Transverse colon (tissue), 3 donors: ENCODE data around the gene KRI1.

ENCODE experiments used
- POLR2A ChIP-seq: fragments of 450-650 bp; IDR thresholded peaks from one replicate; pipeline ENCODE4 v1.6.1; 2016; ENCODE audit warnings: antibody characterized with exemption, mild to moderate bottlenecking, moderate library complexity
- TF ChIP-seq, protein P1 (sequence below), 5 experiments: fragments of 200-600 bp in 3 of 5; fragments of 450-650 bp in 2 of 5; sonication (generic) in 3 of 5; IDR thresholded peaks; 1 replicate in 2 of 5; 2 replicates in 3 of 5; pipeline ENCODE4 v1.5.1; 2016 to 2017; ENCODE audit warnings: antibody characterized with exemption in 5 of 5, inconsistent platforms in 3 of 5, mild to moderate bottlenecking in 2 of 5, moderate library complexity in 1 of 5

DNA sequence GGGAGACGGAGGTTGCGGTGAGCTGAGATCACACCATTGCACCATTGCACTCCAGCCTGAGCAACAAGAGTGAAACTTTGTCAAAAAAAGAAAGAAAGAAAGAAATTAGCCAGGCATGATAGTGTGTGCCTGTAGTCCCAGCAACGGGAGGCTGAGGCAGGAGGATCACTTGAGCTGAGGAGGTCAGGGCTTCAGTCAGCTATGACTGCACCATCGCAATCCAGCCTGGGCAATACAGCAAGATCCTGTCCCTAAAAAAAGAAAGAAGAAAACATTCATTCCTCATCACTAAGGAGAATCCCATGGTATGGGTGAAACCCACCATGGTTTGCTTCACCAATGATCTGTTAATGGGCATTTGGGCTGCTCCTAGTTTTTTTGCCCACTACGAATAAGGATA, 34.3 kb upstream of the KRI1 start:
- TF ChIP-seq POLR2A, result no peak
- TF ChIP-seq, protein P1, sequence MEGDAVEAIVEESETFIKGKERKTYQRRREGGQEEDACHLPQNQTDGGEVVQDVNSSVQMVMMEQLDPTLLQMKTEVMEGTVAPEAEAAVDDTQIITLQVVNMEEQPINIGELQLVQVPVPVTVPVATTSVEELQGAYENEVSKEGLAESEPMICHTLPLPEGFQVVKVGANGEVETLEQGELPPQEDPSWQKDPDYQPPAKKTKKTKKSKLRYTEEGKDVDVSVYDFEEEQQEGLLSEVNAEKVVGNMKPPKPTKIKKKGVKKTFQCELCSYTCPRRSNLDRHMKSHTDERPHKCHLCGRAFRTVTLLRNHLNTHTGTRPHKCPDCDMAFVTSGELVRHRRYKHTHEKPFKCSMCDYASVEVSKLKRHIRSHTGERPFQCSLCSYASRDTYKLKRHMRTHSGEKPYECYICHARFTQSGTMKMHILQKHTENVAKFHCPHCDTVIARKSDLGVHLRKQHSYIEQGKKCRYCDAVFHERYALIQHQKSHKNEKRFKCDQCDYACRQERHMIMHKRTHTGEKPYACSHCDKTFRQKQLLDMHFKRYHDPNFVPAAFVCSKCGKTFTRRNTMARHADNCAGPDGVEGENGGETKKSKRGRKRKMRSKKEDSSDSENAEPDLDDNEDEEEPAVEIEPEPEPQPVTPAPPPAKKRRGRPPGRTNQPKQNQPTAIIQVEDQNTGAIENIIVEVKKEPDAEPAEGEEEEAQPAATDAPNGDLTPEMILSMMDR (IDR thresholded peaks at IDR 0.05), result no peak
